MCF 10A (cell line): Measurements from ENCODE around the gene ARHGEF16. TPM values are rescaled to one million over a fixed set of nuclear protein-coding genes. Genes with fewer than 3 reads are reported as not detected.

Experiments used
- BruUV-seq: library from RNA; stranded (reverse); fragments of 400-500 nt; replicated peaks from 2 replicates; lab custom pipeline; 2021; lab: Mats Ljungman, UMichigan
- CTCF ChIA-PET: fragments of 300-600 bp; sonication (Branson Sonifier 250); formaldehyde crosslinking; extraction: SDS; loops from one replicate; lab custom pipeline; 2021; ENCODE audit warnings: antibody characterized with exemption, inconsistent platforms; lab: Yijun Ruan, JAX
- POLR2A ChIA-PET: fragments of 300-600, 350-650 bp; sonication (Branson Sonifier 250); formaldehyde crosslinking; extraction: SDS; loops from one replicate; lab custom pipeline; 2020; ENCODE audit warnings: antibody characterized with exemption, inconsistent platforms; lab: Yijun Ruan, JAX
- DNase-seq: peaks from one replicate; pipeline ENCODE4 v3.0.0-alpha.2; 2018; ENCODE audit not compliant: unreplicated experiment
- H3K27ac Mint-ChIP-seq: one replicate; pipeline ENCODE4 v1.8.0; 2022; ENCODE audit warnings: mild to moderate bottlenecking, low read depth, mixed read lengths; ENCODE audit not compliant: unreplicated experiment
- H3K27me3 Mint-ChIP-seq: one replicate; pipeline ENCODE4 v1.8.0; 2022; ENCODE audit warnings: mixed read lengths; ENCODE audit not compliant: insufficient read depth, unreplicated experiment
- H3K36me3 Mint-ChIP-seq: one replicate; pipeline ENCODE4 v1.8.0; 2022; ENCODE audit warnings: mild to moderate bottlenecking, moderate library complexity, mixed read lengths; ENCODE audit not compliant: insufficient read depth, unreplicated experiment
- H3K4me1 Mint-ChIP-seq: one replicate; pipeline ENCODE4 v1.8.0; 2022; ENCODE audit warnings: mixed read lengths; ENCODE audit not compliant: insufficient read depth, unreplicated experiment
- H3K4me3 Mint-ChIP-seq: one replicate; pipeline ENCODE4 v1.8.0; 2022; ENCODE audit warnings: mild to moderate bottlenecking, moderate library complexity, mixed read lengths; ENCODE audit not compliant: unreplicated experiment
- H3K9me3 Mint-ChIP-seq: one replicate; pipeline ENCODE4 v1.8.0; 2022; ENCODE audit warnings: mixed read lengths; ENCODE audit not compliant: unreplicated experiment
- intact Hi-C: fragments of 100-400 bp; cut with micrococcal nuclease; formaldehyde crosslinking; loops from 2 replicates; pipeline ENCODE4 v1.14.1; 2022
- total RNA-seq: library from RNA; stranded (reverse); gene quantifications from 2 replicates; pipeline ENCODE4 v1.2.3, GENCODE V29; 2022
- TF ChIP-seq, protein P1 (sequence below): fragments of 200-600 bp; IDR thresholded peaks from one replicate; pipeline ENCODE4 v1.8.0; 2022; ENCODE audit warnings: antibody characterized with exemption, mild to moderate bottlenecking; ENCODE audit not compliant: unreplicated experiment

Gene ARHGEF16
- total RNA-seq, 1 experiment from 2014 or later = 8.6 TPM

GRCh38 chr1:3427711-3428704, 26.5 kb upstream of the ARHGEF16 start:
- Mint-ChIP-seq H3K27me3 (peaks cover 12% of the 10 kb centered on the region), H3K4me3 (no peak overlapping the region), H3K4me1 (no peaks in the 10 kb centered on the region), H3K9me3 (no peaks in the 10 kb centered on the region), H3K27ac (no peak overlapping the region), H3K36me3 (no peaks in the 10 kb centered on the region)
- intact Hi-C loops = no loop called here
- CTCF ChIA-PET = interaction anchor here (0.6 to 1.1 kb wide), 3 partner anchors 25 to 1394 kb away, joined by 3 to 4 read pairs (median 3); no protein-coding TSS in a partner anchor
- POLR2A ChIA-PET = interaction anchor here (0.7 kb wide), 1 partner anchor 939 kb away, joined by 3 read pairs; no protein-coding TSS in a partner anchor
- DNase-seq = no peak
- TF ChIP-seq, protein P1, sequence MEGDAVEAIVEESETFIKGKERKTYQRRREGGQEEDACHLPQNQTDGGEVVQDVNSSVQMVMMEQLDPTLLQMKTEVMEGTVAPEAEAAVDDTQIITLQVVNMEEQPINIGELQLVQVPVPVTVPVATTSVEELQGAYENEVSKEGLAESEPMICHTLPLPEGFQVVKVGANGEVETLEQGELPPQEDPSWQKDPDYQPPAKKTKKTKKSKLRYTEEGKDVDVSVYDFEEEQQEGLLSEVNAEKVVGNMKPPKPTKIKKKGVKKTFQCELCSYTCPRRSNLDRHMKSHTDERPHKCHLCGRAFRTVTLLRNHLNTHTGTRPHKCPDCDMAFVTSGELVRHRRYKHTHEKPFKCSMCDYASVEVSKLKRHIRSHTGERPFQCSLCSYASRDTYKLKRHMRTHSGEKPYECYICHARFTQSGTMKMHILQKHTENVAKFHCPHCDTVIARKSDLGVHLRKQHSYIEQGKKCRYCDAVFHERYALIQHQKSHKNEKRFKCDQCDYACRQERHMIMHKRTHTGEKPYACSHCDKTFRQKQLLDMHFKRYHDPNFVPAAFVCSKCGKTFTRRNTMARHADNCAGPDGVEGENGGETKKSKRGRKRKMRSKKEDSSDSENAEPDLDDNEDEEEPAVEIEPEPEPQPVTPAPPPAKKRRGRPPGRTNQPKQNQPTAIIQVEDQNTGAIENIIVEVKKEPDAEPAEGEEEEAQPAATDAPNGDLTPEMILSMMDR = no peak
- BruUV-seq = no TSS peak

- Mint-ChIP-seq H3K9me3 (no peaks in the 10 kb centered on the region), H3K36me3 (no peaks in the 10 kb centered on the region), H3K27me3 (peaks cover 21% of the 10 kb centered on the region), H3K4me3 (no peak overlapping the region), H3K4me1 (no peaks in the 10 kb centered on the region), H3K27ac (no peak overlapping the region)
- ChIA-PET CTCF (interaction anchor here (0.7 to 1.1 kb wide), 2 partner anchors 24 to 573 kb away, joined by 3 to 4 read pairs; no protein-coding TSS in a partner anchor), POLR2A (no interaction called here)
- TF ChIP-seq, protein P1 = no peak
- BruUV-seq = no TSS peak
- intact Hi-C loops = no loop called here
- no peak for DNase-seq
These were observed 25.6 kb upstream of the ARHGEF16 start for GRCh38 chr1:3428899-3429298.

DNA sequence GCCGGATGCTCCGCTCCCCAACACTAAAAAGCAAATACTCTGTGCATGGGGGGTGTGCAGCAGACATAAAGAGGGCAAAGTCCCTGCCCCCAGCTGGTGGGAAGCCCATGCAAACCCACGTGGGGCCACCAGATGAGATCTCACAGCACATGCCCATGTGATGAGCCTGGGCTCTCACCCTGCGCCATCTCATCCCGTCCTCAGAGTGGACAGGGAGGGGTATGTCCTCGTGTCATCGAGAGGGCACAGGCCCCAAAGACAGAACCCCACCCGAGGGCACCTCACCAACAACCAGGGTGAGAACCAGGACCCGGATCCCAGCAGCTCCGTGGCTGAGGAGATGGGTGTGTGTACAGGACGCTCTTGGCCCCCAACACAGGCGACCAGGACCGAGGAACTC, 25.1 kb upstream of the ARHGEF16 start:
- Mint-ChIP-seq H3K36me3 (no peaks in the 10 kb centered on the region), H3K9me3 (no peaks in the 10 kb centered on the region), H3K4me3 (no peak overlapping the region), H3K27me3 (peaks cover 22% of the 10 kb centered on the region), H3K4me1 (no peaks in the 10 kb centered on the region), H3K27ac (no peak overlapping the region)
- TF ChIP-seq, protein P1 = no peak
- intact Hi-C loops = no loop called here
- CTCF ChIA-PET = interaction anchor here (0.7 to 1.1 kb wide), 3 partner anchors 24 to 573 kb away, joined by 3 to 5 read pairs (median 4); no protein-coding TSS in a partner anchor
- no peak for DNase-seq
- no TSS peak for BruUV-seq
- POLR2A ChIA-PET = no interaction called here

DNA sequence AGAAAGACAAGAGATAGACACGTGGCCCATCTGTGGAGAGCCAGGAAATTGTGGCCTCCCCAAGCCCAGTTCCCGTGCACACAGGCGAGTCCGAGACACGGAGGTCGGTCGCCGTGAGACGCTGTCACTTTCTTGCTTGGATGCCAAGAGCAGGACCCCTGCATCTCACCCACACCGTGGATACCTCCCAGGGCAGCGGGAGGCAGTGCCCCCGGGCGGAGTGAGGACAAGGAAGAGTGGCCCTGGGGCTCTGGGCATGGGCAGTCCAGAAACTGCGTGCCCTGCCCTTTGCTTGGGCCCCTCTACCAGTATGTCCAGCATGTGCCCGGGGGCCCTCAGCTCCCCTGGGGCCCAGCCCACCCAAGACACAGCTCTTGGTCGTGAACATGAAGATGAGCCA, 24.7 kb upstream of the ARHGEF16 start:
- no peak overlapping the region for H3K4me3 Mint-ChIP-seq
- intact Hi-C loops = no loop called here
- no peaks in the 10 kb centered on the region for H3K36me3 Mint-ChIP-seq
- CTCF ChIA-PET = interaction anchor here (1.1 kb wide), 2 partner anchors 23 to 295 kb away, joined by 4 to 5 read pairs; no protein-coding TSS in a partner anchor
- no TSS peak for BruUV-seq
- H3K4me1 Mint-ChIP-seq = no peaks in the 10 kb centered on the region
- TF ChIP-seq, protein P1 = no peak
- H3K9me3 Mint-ChIP-seq = no peaks in the 10 kb centered on the region
- POLR2A ChIA-PET = no interaction called here
- H3K27me3 Mint-ChIP-seq = peaks cover 22% of the 10 kb centered on the region
- no peak for DNase-seq
- H3K27ac Mint-ChIP-seq = no peak overlapping the region
